A673 (cell line): Measurements from ENCODE around the gene KATNIP.

Experiments
- EZH2 ChIP-seq: fragments of 200-600 bp; sonication (generic); IDR thresholded peaks from 2 replicates; pipeline ENCODE4 v1.6.1; 2017; ENCODE audit warnings: borderline replicate concordance, low read depth, mild to moderate bottlenecking, mixed read lengths, antibody characterized with exemption, low read length; ENCODE audit not compliant: poor library complexity, severe bottlenecking
- TF ChIP-seq, protein P1 (sequence below): fragments of 300-800, 200-600 bp; sonication (generic); conservative IDR thresholded peaks from 2 replicates; pipeline ENCODE4 v1.5.1; 2017; ENCODE audit warnings: low read depth, mild to moderate bottlenecking, antibody characterized with exemption, low read length, moderate library complexity, mixed read lengths

DNA sequence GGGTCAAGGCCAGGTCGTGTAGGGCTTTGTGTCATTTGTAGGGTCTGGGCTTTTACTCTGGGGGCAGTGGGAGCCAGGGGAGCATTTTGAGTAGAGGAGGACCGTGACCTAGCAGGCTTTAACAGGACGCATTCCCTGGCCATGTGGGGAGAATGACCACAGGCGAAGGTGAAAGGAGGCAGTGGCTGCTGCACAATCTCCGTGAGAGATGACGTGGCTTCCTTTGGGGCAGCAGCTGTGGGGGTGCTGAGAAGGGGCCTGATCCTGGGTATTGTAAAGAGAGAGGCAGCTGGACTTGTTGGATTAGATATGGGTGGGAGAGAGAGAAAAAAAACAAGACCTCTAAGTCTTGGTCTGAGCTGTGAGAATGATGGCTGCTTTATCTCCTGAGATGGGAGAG is 46.0 kb downstream of the KATNIP start:
- TF ChIP-seq, protein P1, sequence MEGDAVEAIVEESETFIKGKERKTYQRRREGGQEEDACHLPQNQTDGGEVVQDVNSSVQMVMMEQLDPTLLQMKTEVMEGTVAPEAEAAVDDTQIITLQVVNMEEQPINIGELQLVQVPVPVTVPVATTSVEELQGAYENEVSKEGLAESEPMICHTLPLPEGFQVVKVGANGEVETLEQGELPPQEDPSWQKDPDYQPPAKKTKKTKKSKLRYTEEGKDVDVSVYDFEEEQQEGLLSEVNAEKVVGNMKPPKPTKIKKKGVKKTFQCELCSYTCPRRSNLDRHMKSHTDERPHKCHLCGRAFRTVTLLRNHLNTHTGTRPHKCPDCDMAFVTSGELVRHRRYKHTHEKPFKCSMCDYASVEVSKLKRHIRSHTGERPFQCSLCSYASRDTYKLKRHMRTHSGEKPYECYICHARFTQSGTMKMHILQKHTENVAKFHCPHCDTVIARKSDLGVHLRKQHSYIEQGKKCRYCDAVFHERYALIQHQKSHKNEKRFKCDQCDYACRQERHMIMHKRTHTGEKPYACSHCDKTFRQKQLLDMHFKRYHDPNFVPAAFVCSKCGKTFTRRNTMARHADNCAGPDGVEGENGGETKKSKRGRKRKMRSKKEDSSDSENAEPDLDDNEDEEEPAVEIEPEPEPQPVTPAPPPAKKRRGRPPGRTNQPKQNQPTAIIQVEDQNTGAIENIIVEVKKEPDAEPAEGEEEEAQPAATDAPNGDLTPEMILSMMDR = no peak
- TF ChIP-seq EZH2 = no peak
